HAP-1 (cell line): ENCODE data around the gene LMTK3.

Experiments used
- DNase-seq, 2 experiments: peaks; one replicate each; pipeline ENCODE4 v3.0.0-alpha.2; 2016 to 2020; ENCODE audit warnings: low spot score in 2 of 2
- H3K27me3 ChIP-seq: fragments of 250-450 bp; sonication (Bioruptor Pico); 2 replicates; pipeline ENCODE4 v1.5.1; 2020; ENCODE audit warnings: low read depth, mild to moderate bottlenecking, moderate library complexity
- H3K36me3 ChIP-seq: fragments of 250-450 bp; sonication (Bioruptor Pico); replicated peaks from 2 replicates; pipeline ENCODE4 v1.5.1; 2020; ENCODE audit warnings: mild to moderate bottlenecking
- H3K4me1 ChIP-seq: fragments of 250-450 bp; sonication (Bioruptor Pico); 2 replicates; pipeline ENCODE4 v1.5.1; 2020; ENCODE audit warnings: mild to moderate bottlenecking
- H3K4me3 ChIP-seq: fragments of 250-450 bp; sonication (Bioruptor Pico); 2 replicates; pipeline ENCODE4 v1.5.1; 2020; ENCODE audit warnings: mild to moderate bottlenecking, moderate library complexity
- H3K9me3 ChIP-seq: fragments of 250-450 bp; sonication (Bioruptor Pico); 2 replicates; pipeline ENCODE4 v1.5.1; 2020; ENCODE audit warnings: mild to moderate bottlenecking, moderate library complexity
- in situ Hi-C: fragments of 300-500 bp; cut with MboI; formaldehyde crosslinking; loops from 3 replicates; pipeline ENCODE4 v1.14.3; 2020; ENCODE audit warnings: low sequenced_read_pairs, inconsistent platforms, mixed read lengths

LMTK3 gene

GRCh38 chr19:48511800-48512503 is at the start of gene LMTK3:
TSS of gene LMTK3 (minus strand) at chr19:48511835. CDS start at chr19:48511576, 259 bp downstream.
- H3K36me3 ChIP-seq: no peaks in the 10 kb centered on the region
- peak in 1 of 2 experiments; percentile 65 for DNase-seq
- H3K27me3 ChIP-seq: no peaks in the 10 kb centered on the region
- peaks cover 6% of the 10 kb centered on the region for H3K4me1 ChIP-seq
- no peaks in the 10 kb centered on the region for H3K9me3 ChIP-seq
- H3K4me3 ChIP-seq: no peak within 1 kb of the TSS
- in situ Hi-C loops: no loop called here

- Histone ChIP-seq H3K4me1 (peaks cover 17% of the 10 kb centered on the region), H3K9me3 (no peaks in the 10 kb centered on the region), H3K4me3 (no peak overlapping the region), H3K27me3 (no peaks in the 10 kb centered on the region), H3K36me3 (no peaks in the 10 kb centered on the region)
- in situ Hi-C loops: no loop called here
- DNase-seq: no peak
Measured at GRCh38 chr19:48561412-48561811, 49.8 kb upstream of the LMTK3 start.

- DNase-seq: no peak
- H3K36me3 ChIP-seq: no peaks in the 10 kb centered on the region
Measured at GRCh38 chr19:48560095-48560530, 48.5 kb upstream of the LMTK3 start.

GRCh38 chr19:48558018-48558684 is 46.5 kb upstream of the LMTK3 start:
- no peaks in the 10 kb centered on the region for H3K36me3 ChIP-seq
- H3K4me3 ChIP-seq: no peak overlapping the region
- peak; percentile 40 to 80 for DNase-seq
- no peaks in the 10 kb centered on the region for H3K9me3 ChIP-seq
- no peaks in the 10 kb centered on the region for H3K27me3 ChIP-seq
- peaks cover 13% of the 10 kb centered on the region for H3K4me1 ChIP-seq
- in situ Hi-C loops: no loop called here

More at GRCh38 chr19:48560095-48560530, 48.5 kb upstream of the LMTK3 start:
- Histone ChIP-seq H3K4me1 (peaks cover 12% of the 10 kb centered on the region), H3K27me3 (no peaks in the 10 kb centered on the region), H3K4me3 (no peak overlapping the region), H3K9me3 (no peaks in the 10 kb centered on the region)
- in situ Hi-C loops: no loop called here

- no peak for DNase-seq
- Histone ChIP-seq H3K27me3 (no peaks in the 10 kb centered on the region), H3K4me1 (peaks cover 11% of the 10 kb centered on the region), H3K4me3 (no peak overlapping the region), H3K36me3 (no peaks in the 10 kb centered on the region), H3K9me3 (no peaks in the 10 kb centered on the region)
- in situ Hi-C loops: no loop called here
Measured at GRCh38 chr19:48556825-48557224, 45.2 kb upstream of the LMTK3 start.

GRCh38 chr19:48556163-48556562 is 44.5 kb upstream of the LMTK3 start:
- in situ Hi-C loops: no loop called here
- Histone ChIP-seq H3K9me3 (no peaks in the 10 kb centered on the region), H3K4me3 (no peak overlapping the region), H3K4me1 (peaks cover 11% of the 10 kb centered on the region), H3K27me3 (no peaks in the 10 kb centered on the region), H3K36me3 (no peaks in the 10 kb centered on the region)
- DNase-seq: no peak

- no peaks in the 10 kb centered on the region for H3K36me3 ChIP-seq
- H3K27me3 ChIP-seq: no peaks in the 10 kb centered on the region
- peak in 1 of 2 experiments; percentile 53 for DNase-seq
- H3K9me3 ChIP-seq: no peaks in the 10 kb centered on the region
- H3K4me3 ChIP-seq: no peak overlapping the region
- H3K4me1 ChIP-seq: peaks cover 11% of the 10 kb centered on the region
- in situ Hi-C loops: no loop called here
Measured at GRCh38 chr19:48554385-48555091, 42.9 kb upstream of the LMTK3 start.

- DNase-seq: peak; percentile 17 to 68
- no peak overlapping the region for H3K4me3 ChIP-seq
- peaks cover 11% of the 10 kb centered on the region for H3K4me1 ChIP-seq
Measured at GRCh38 chr19:48553676-48554384, 42.2 kb upstream of the LMTK3 start.

GRCh38 chr19:48552406-48553322 is 41.0 kb upstream of the LMTK3 start:
- no peaks in the 10 kb centered on the region for H3K36me3 ChIP-seq
- in situ Hi-C loops: no loop called here
- peaks cover 8% of the 10 kb centered on the region for H3K4me1 ChIP-seq

More at GRCh38 chr19:48553676-48554384, 42.2 kb upstream of the LMTK3 start:
- in situ Hi-C loops: no loop called here
- Histone ChIP-seq H3K9me3 (no peaks in the 10 kb centered on the region), H3K27me3 (no peaks in the 10 kb centered on the region), H3K36me3 (no peaks in the 10 kb centered on the region)

GRCh38 chr19:48551437-48552302 is 40.0 kb upstream of the LMTK3 start, which contains the start of gene SULT2B1:
TSS of gene SULT2B1 (plus strand) at chr19:48552172. CDS start at chr19:48552253, 81 bp downstream.
- Histone ChIP-seq H3K4me1 (peaks cover 8% of the 10 kb centered on the region), H3K9me3 (no peaks in the 10 kb centered on the region), H3K36me3 (no peaks in the 10 kb centered on the region), H3K4me3 (no peak within 1 kb of the TSS), H3K27me3 (no peaks in the 10 kb centered on the region)
- no peak for DNase-seq
- in situ Hi-C loops: no loop called here

More at GRCh38 chr19:48552406-48553322, 41.0 kb upstream of the LMTK3 start:
- DNase-seq: no peak
- Histone ChIP-seq H3K27me3 (no peaks in the 10 kb centered on the region), H3K9me3 (no peaks in the 10 kb centered on the region), H3K4me3 (no peak overlapping the region)

- no peaks in the 10 kb centered on the region for H3K36me3 ChIP-seq
Measured at GRCh38 chr19:48549380-48549779, 37.7 kb upstream of the LMTK3 start.

More at GRCh38 chr19:48549380-48549779, 37.7 kb upstream of the LMTK3 start:
- in situ Hi-C loops: no loop called here
- Histone ChIP-seq H3K27me3 (no peaks in the 10 kb centered on the region), H3K9me3 (no peaks in the 10 kb centered on the region), H3K4me1 (peaks cover 8% of the 10 kb centered on the region), H3K4me3 (no peak overlapping the region)
- no peak for DNase-seq
